Esophagus muscularis mucosa (tissue), 4 donors: Measurements from ENCODE around the gene USP5. TPM values are rescaled to one million over a fixed set of nuclear protein-coding genes. Genes with fewer than 3 reads are reported as not detected.

Source experiments
- DNase-seq: peaks from one replicate; pipeline ENCODE4 v3.0.0-alpha.2; 2017; ENCODE audit errors: extremely low spot score
- H3K27ac ChIP-seq, 4 donors: fragments of 200-600 bp; sonication (generic); replicated peaks in 1 of 4; 1 replicate in 3 of 4; 2 replicates in 1 of 4; pipeline ENCODE4 v1.5.1; 2016 to 2019; ENCODE audit warnings: mild to moderate bottlenecking in 1 of 4
- H3K27me3 ChIP-seq, 4 donors: fragments of 200-600 bp; sonication (generic); one replicate each; pipeline versions ENCODE4 v1.5.1 to v1.6.0; 2016 to 2019
- H3K36me3 ChIP-seq, 4 donors: fragments of 200-600 bp; sonication (generic); one replicate each; pipeline ENCODE4 v1.5.1; 2016 to 2019
- H3K4me1 ChIP-seq, 4 donors: fragments of 200-600 bp; sonication (generic); one replicate each; pipeline ENCODE4 v1.5.1; 2016 to 2019
- H3K4me3 ChIP-seq, 4 donors: fragments of 200-600 bp; sonication (generic); 1 replicate in 2 of 4; 2 replicates in 2 of 4; pipeline ENCODE4 v1.5.1; 2016 to 2019; ENCODE audit warnings: mild to moderate bottlenecking in 4 of 4, moderate library complexity in 1 of 4
- H3K9me3 ChIP-seq, 4 donors: fragments of 200-600 bp; sonication (generic); 1 replicate in 3 of 4; 2 replicates in 1 of 4; pipeline ENCODE4 v1.5.1; 2016 to 2019
- CTCF ChIP-seq, 3 experiments: fragments of 200-600 bp in 2 of 3; fragments of 450-650 bp in 1 of 3; sonication (generic) in 2 of 3; IDR thresholded peaks; one replicate each; pipeline ENCODE4 v1.5.1; 2017 to 2019; ENCODE audit warnings: antibody characterized with exemption in 3 of 3, mild to moderate bottlenecking in 2 of 3, moderate library complexity in 1 of 3
- EP300 ChIP-seq: sonication (generic); formaldehyde crosslinking; IDR thresholded peaks from one replicate; pipeline ENCODE4 v1.6.1; 2017; ENCODE audit warnings: antibody characterized with exemption
- POLR2A ChIP-seq: fragments of 450-650 bp; IDR thresholded peaks from one replicate; pipeline ENCODE4 v1.6.1; 2017; ENCODE audit warnings: antibody characterized with exemption, moderate library complexity, mild to moderate bottlenecking, low read depth
- POLR2AphosphoS5 ChIP-seq, 2 donors: sonication (generic); formaldehyde crosslinking; IDR thresholded peaks; one replicate each; pipeline ENCODE4 v1.6.1; 2017; ENCODE audit warnings: antibody characterized with exemption in 2 of 2
- WGBS: methylation state at CpG from one replicate; pipeline ENCODE4 v1.1.5; 2018; 5-methylcytosine and 5-hydroxymethylcytosine counted together
- intact Hi-C: fragments of 100-400 bp; cut with DNase I; formaldehyde crosslinking; loops from one replicate; pipeline ENCODE4 v1.15.1; 2023
- total RNA-seq, 4 donors: library from RNA; depleted of rRNA; stranded (reverse); fragments of >200 nt; gene quantifications; one replicate each; pipeline versions ENCODE4 v1.1.0 to v1.2.1, GENCODE V29; 2016

USP5 gene
- total RNA-seq, 4 donors from 2014 or later: 49.8 to 68.7 (median 58.4) TPM

GRCh38 chr12:6915789-6916285 lies 63.9 kb downstream of the USP5 start:
- Histone ChIP-seq H3K36me3 (peaks cover 0 to 47% (median 19%) of the 10 kb centered on the region in 4 donors), H3K4me1 (peaks cover 9 to 29% (median 24%) of the 10 kb centered on the region in 4 donors), H3K4me3 (peak overlapping the region in 2 of 4 donors; percentile 80 to 83), H3K27ac (peak overlapping the region; percentile 19 to 90 (median 88)), H3K9me3 (no peaks in the 10 kb centered on the region), H3K27me3 (no peaks in the 10 kb centered on the region)
- intact Hi-C loops: no loop called here
- 83% methylated on average over 13 of the region's 14 CpGs for WGBS
- TF ChIP-seq POLR2AphosphoS5 (IDR thresholded peaks at IDR 0.05): no peak
- no peak for TF ChIP-seq CTCF (IDR thresholded peaks at IDR 0.05)
- TF ChIP-seq EP300: no peak
- TF ChIP-seq POLR2A: no peak
- DNase-seq: no peak

Other genes with a start within 250 kb of the USP5 start
- 100 to 1,000 TPM; 189 to 226 (median 218) TPM for gene CHD4, start 244.8 kb upstream of the USP5 start, total RNA-seq
- gene LPAR5, start 216.2 kb upstream of the USP5 start, total RNA-seq: 1 to 10 TPM; 1.7 to 2.5 (median 1.8) TPM
- gene ACRBP, start 204.7 kb upstream of the USP5 start, total RNA-seq: 1 to 10 TPM in 3 of 4 donors, under 1 TPM in 1; 0.97 to 6.2 (median 2.6) TPM
- 10 to 100 TPM; 45.1 to 58.3 (median 49.9) TPM for gene ING4, start 189.0 kb upstream of the USP5 start, total RNA-seq
- 10 to 100 TPM; 32.8 to 55.4 (median 41.0) TPM for gene ZNF384, start 162.8 kb upstream of the USP5 start, total RNA-seq
- 1 to 10 TPM in 1 of 4 donors, under 1 TPM in 3; 0.42 to 1.8 (median 0.60) TPM for gene PIANP, start 151.3 kb upstream of the USP5 start, total RNA-seq
- 10 to 100 TPM; 51.9 to 71.8 (median 63.0) TPM for gene COPS7A, start 128.1 kb upstream of the USP5 start, total RNA-seq
- gene MLF2, start 99.0 kb upstream of the USP5 start, total RNA-seq: 100 to 1,000 TPM; 169 to 247 (median 214) TPM
- gene PTMS, start 85.8 kb upstream of the USP5 start, total RNA-seq: 100 to 1,000 TPM; 256 to 419 (median 338) TPM
- 1 to 10 TPM; 1.7 to 4.0 (median 2.9) TPM for gene LAG3, start 79.6 kb upstream of the USP5 start, total RNA-seq
- 10 to 100 TPM in 2 of 4 donors, 1 to 10 TPM in 2; 6.6 to 16.2 (median 10.1) TPM for gene CD4, start 62.6 kb upstream of the USP5 start, total RNA-seq
- gene GPR162, start 30.3 kb upstream of the USP5 start, total RNA-seq: 10 to 100 TPM in 2 of 4 donors, 1 to 10 TPM in 2; 3.7 to 12.1 (median 10.0) TPM
- 10 to 100 TPM; 16.4 to 30.7 (median 26.8) TPM for gene P3H3, start 23.7 kb upstream of the USP5 start, total RNA-seq
- gene GNB3, start 11.2 kb upstream of the USP5 start, total RNA-seq: 1 to 10 TPM in 1 of 4 donors, under 1 TPM in 3; 0.39 to 1.7 (median 0.46) TPM
- gene CDCA3, start 864 bp upstream of the USP5 start, total RNA-seq: 1 to 10 TPM; 1.2 to 2.9 (median 1.5) TPM
- 100 to 1,000 TPM; 288 to 372 (median 355) TPM for gene TPI1, start 15.4 kb downstream of the USP5 start, total RNA-seq
- 10 to 100 TPM in 2 of 4 donors, 1 to 10 TPM in 2; 4.2 to 10.8 (median 8.5) TPM for gene SPSB2, start 21.2 kb downstream of the USP5 start, total RNA-seq
- gene LRRC23, start 52.7 kb downstream of the USP5 start, total RNA-seq: 10 to 100 TPM in 2 of 4 donors, 1 to 10 TPM in 2; 8.3 to 12.9 (median 11.0) TPM
- 10 to 100 TPM; 28.7 to 49.7 (median 40.0) TPM for gene ENO2, start 62.4 kb downstream of the USP5 start, total RNA-seq
- gene ATN1, start 75.8 kb downstream of the USP5 start, total RNA-seq: 100 to 1,000 TPM in 2 of 4 donors, 10 to 100 TPM in 2; 72.2 to 163 (median 92.4) TPM
- not detected for gene RNU7-1, start 91.7 kb downstream of the USP5 start, total RNA-seq
- gene C12orf57, start 91.9 kb downstream of the USP5 start, total RNA-seq: 100 to 1,000 TPM; 307 to 437 (median 325) TPM
- 10 to 100 TPM in 3 of 4 donors, 1 to 10 TPM in 1; 9.1 to 16.9 (median 13.3) TPM for gene PTPN6, start 99.2 kb downstream of the USP5 start, total RNA-seq
- 100 to 1,000 TPM; 194 to 265 (median 233) TPM for gene PHB2, start 118.5 kb downstream of the USP5 start, total RNA-seq
- gene EMG1, start 118.8 kb downstream of the USP5 start, total RNA-seq: 10 to 100 TPM; 20.8 to 35.1 (median 26.3) TPM
- gene LPCAT3, start 166.3 kb downstream of the USP5 start, total RNA-seq: 10 to 100 TPM; 21.6 to 33.3 (median 26.2) TPM
- 100 to 1,000 TPM; 454 to 549 (median 512) TPM for gene C1S, start 208.6 kb downstream of the USP5 start, total RNA-seq
- 100 to 1,000 TPM; 324 to 603 (median 572) TPM for gene C1R, start 240.3 kb downstream of the USP5 start, total RNA-seq